Astrocyte of the spinal cord (primary cell): Measurements from ENCODE around the gene MTLN.

Experiments
- DNase-seq: peaks from one replicate; pipeline ENCODE4 v3.0.0; 2011; ENCODE audit warnings: low read depth, low spot score
- H3K4me3 ChIP-seq: 2 replicates; pipeline ENCODE4 v1.5.1; 2011; ENCODE audit warnings: low read depth, mild to moderate bottlenecking, low read length, moderate library complexity
- in situ Hi-C: cut with HindIII; loops from 2 replicates; pipeline ENCODE4 v1.10.0; 2017; ENCODE audit warnings: low sequenced_read_pairs
- TF ChIP-seq, protein P1 (sequence below): IDR thresholded peaks from 2 replicates; pipeline ENCODE4 v1.5.1; 2012; ENCODE audit warnings: low read depth, mild to moderate bottlenecking, low read length, inconsistent platforms

MTLN gene

DNA sequence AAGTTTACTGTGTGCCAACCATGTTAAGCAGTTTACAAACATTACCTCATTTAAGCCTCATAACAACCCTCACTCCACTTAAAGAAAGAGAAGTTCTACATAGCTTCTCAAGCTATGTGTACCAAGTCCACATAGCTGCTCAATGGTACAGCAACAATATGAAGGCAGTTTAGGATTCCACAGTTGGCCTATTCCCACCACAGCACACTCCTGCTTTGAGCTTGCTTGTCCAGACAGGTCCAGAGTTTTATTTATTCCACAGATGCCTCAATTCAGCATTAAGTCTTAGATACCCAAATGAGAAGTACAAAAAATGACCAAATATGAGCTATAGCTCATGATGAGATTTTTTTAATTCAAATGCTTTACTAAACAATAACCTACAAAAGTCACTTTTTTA lies 32.3 kb downstream of the MTLN start:
- no peak for DNase-seq
- TF ChIP-seq, protein P1, sequence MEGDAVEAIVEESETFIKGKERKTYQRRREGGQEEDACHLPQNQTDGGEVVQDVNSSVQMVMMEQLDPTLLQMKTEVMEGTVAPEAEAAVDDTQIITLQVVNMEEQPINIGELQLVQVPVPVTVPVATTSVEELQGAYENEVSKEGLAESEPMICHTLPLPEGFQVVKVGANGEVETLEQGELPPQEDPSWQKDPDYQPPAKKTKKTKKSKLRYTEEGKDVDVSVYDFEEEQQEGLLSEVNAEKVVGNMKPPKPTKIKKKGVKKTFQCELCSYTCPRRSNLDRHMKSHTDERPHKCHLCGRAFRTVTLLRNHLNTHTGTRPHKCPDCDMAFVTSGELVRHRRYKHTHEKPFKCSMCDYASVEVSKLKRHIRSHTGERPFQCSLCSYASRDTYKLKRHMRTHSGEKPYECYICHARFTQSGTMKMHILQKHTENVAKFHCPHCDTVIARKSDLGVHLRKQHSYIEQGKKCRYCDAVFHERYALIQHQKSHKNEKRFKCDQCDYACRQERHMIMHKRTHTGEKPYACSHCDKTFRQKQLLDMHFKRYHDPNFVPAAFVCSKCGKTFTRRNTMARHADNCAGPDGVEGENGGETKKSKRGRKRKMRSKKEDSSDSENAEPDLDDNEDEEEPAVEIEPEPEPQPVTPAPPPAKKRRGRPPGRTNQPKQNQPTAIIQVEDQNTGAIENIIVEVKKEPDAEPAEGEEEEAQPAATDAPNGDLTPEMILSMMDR, result no peak
- H3K4me3 ChIP-seq, result no peak overlapping the region
- in situ Hi-C loops, result no loop called here

DNA sequence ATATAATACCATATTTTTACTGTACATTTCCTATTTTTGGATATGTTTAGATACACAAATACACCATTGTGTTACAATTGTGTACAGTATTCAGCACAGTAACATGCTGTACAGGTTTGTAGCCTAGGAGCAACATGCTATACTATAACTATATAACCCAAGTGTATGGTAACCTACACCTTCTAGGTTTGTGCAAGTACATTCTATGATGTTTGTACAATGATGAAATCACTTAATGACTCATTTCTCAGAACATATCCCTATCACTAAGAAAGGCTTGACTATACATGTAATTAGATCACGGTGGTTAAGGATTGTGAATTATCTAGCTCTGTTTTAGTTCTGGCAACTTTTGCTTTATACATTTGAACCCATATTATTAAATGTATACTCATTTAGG lies 38.8 kb downstream of the MTLN start:
- H3K4me3 ChIP-seq, result no peak overlapping the region
- DNase-seq, result peak; percentile 42
- TF ChIP-seq, protein P1, result no peak
- in situ Hi-C loops, result no loop called here

DNA sequence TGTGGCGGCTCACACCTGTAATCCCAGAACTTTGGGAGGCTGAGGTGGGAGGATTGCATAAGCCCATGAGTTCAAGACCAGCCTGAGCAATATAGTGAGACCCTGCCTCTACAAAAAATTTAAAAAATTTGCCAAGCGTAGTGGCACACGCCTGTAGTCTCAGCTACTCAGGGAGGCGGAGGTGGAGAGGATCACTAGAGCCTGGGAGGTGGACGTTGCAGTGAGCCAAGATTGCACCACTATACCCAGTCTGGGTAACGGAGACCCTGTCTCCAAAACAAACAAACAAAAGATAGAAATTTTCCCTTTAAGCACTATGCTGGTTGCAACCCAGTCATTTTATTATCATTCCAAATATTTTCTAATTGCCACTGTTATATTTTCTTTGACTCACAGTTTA lies 39.8 kb downstream of the MTLN start:
- DNase-seq, result no peak
- H3K4me3 ChIP-seq, result no peak overlapping the region
- TF ChIP-seq, protein P1, result no peak
- in situ Hi-C loops, result no loop called here

DNA sequence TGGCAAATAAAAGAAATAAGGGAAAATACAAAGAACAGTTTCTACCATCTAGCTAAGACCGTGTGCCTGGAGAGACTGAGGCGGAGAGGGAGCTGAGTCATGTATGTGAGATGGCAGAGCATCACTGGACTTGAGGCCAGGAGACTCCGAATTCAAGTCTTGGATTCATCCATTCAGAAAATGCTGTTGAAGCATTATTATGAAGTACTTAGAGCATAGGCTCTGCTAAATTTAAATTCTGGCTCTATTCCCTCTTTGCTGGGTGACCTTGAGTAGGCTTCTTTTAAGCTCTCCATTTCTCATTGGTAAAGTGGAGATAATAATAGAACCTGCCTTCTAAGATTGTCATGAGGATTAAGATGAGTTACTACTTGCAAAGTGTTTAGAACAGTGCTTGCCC lies 42.2 kb downstream of the MTLN start:
- DNase-seq, result no peak
- in situ Hi-C loops, result no loop called here
- TF ChIP-seq, protein P1, result no peak
- H3K4me3 ChIP-seq, result no peak overlapping the region

DNA sequence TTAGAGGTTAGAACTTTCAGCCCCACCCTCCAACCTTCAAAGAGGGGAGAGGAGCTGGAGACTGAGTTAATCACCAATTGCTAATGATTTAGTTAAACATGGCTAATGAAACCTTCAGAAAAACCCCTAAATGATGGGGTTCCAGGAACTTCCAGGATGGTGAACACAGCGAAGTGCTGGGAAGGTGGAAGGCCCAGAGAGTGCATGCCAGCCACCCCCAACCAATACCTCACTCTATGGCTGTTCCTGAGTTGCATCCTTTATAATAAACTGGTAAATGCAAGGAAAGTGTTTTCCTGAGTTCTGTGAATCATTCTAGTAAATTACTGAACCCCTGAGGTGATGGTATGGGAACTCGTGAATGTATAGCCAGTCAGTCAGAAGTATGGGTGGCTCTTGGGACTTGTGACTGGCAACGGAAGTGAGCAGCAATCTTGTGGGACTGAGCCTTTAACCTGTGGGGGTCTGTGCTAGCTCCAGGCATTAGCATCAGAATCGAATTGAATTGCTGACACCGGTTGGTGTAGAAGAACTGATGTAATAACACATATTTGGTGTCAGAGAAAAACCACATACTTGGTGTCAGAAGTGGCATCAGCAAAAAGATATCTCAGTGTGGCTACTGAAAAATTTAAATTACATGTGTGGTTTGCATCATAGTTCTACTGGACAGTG lies 44.9 kb downstream of the MTLN start:
- peak; percentile 18 for DNase-seq
- H3K4me3 ChIP-seq, result no peak overlapping the region
- TF ChIP-seq, protein P1, result no peak
- in situ Hi-C loops, result no loop called here

DNA sequence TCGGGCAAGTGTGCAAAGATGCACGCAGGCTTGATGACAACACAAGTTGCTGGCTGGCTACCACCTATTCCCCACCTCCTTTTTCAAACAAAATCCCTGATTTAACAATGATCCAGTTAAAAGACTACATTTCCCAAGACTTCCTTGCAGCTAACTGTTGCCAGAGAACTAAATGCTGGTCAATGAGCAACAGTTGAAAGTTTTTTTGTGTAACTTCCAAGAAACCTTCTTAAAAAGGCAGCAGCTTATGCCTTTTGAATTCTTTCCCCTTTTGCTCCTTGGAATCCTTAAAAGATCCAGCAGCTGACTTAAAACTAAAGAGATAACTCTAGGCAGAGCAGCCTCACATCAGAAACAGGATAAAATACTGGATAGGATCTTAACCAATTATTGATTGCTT lies 46.1 kb downstream of the MTLN start:
- DNase-seq, result peak; percentile 24
- TF ChIP-seq, protein P1, result no peak
- in situ Hi-C loops, result no loop called here
- H3K4me3 ChIP-seq, result no peak overlapping the region
